Ectodermal cell (in vitro differentiated cells): ENCODE data around the gene KBTBD4. TPM values are rescaled to one million over a fixed set of nuclear protein-coding genes. Genes with fewer than 3 reads are reported as not detected.

Experiments
- H3K27ac ChIP-seq: 2 replicates; pipeline ENCODE4 v1.7.0; 2013; ENCODE audit warnings: mild to moderate bottlenecking, low read depth, low read length; ENCODE audit not compliant: insufficient read depth, poor library complexity, severe bottlenecking
- H3K27me3 ChIP-seq: 2 replicates; pipeline ENCODE4 v1.7.0; 2013; ENCODE audit warnings: mild to moderate bottlenecking, low read length; ENCODE audit not compliant: insufficient read depth, control insufficient read depth, poor library complexity, severe bottlenecking
- H3K36me3 ChIP-seq: one replicate; pipeline ENCODE4 v1.7.0; 2013; ENCODE audit warnings: low read length; ENCODE audit not compliant: control insufficient read depth, insufficient read depth
- H3K4me1 ChIP-seq: one replicate; pipeline ENCODE4 v1.7.0; 2013; ENCODE audit warnings: low read length; ENCODE audit not compliant: control insufficient read depth, insufficient read depth
- H3K4me3 ChIP-seq: 2 replicates; pipeline ENCODE4 v1.7.0; 2013; ENCODE audit warnings: low read depth, low read length, control low read depth; ENCODE audit not compliant: insufficient read depth
- H3K9me3 ChIP-seq: 2 replicates; pipeline ENCODE4 v1.7.0; 2013; ENCODE audit warnings: mild to moderate bottlenecking, low read length, moderate library complexity; ENCODE audit not compliant: control insufficient read depth
- WGBS, 2 experiments: methylation state at CpG; one replicate each; pipeline ENCODE4 v1.1.7; 2013; ENCODE audit warnings: missing lambda C conversion rate in 2 of 2; 5-methylcytosine and 5-hydroxymethylcytosine counted together
- polyA plus RNA-seq, 4 experiments: library from polyadenylated mRNA; stranded (reverse); fragments of 50-300 nt; gene quantifications; one replicate each; pipeline ENCODE4 v1.2.3, GENCODE V29; 2013

Gene KBTBD4
- 21.8 TPM for polyA plus RNA-seq (2013, experiment 1 of 4)
- polyA plus RNA-seq (2013, experiment 2 of 4): 23.2 TPM
- 16.4 TPM for polyA plus RNA-seq (2013, experiment 3 of 4)
- 19.8 TPM for polyA plus RNA-seq (2013, experiment 4 of 4)

DNA sequence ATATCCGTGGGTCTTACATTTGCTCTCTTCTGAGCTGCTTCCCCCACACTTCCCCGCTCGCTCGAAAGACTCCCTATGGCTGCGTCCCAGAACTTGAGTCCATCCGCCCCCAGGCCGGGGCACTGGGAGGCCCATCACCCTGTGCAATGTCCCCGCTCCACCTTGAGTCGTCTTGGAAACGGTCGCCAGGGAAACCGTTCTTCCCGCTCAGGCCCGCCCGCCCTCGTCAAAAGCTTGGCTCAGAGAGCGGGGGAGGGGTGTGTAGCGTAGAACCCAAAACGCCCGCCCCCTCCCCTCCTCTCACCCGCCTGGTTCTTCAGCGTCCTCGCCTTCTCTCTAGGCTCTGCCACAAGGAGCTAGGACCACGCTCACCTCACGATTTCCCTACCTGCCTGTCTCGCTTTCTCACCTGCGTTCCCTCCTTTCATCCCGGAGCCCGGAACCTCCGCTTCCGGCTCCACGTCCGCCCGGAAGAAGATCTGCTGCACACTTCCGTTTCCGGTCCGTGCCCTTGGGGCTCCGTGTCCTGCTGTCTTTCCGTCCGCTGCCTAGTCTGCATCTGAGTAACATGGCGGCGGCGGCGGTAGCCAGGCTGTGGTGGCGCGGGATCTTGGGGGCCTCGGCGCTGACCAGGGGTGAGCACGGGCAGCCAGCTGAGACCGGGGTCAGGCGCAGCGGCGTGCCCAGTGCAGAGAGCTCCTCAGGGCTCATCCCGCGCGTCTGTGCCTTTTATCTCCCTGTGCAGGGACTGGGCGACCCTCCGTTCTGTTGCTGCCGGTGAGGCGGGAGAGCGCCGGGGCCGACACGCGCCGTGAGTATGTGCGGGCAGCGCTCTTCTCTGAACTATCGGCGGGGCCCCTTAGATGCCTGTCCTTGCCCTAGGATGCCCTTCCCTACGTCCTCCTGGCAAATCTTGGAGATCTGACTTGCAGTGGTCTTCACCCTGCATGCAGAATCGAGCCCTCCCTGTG lies at the start of gene KBTBD4, which contains the start of gene NDUFS3:
Gene KBTBD4 (minus strand): TSS at position 447 of the 971 bp plus-strand sequence. CDS start 19 bp downstream, at position 428.
Gene NDUFS3 (plus strand): TSS at position 551 of the 971 bp plus-strand sequence. CDS start 18 bp downstream, at position 569.
- no peaks in the 10 kb centered on the region for H3K27me3 ChIP-seq
- no peaks in the 10 kb centered on the region for H3K9me3 ChIP-seq
- H3K4me1 ChIP-seq: peaks cover 17% of the 10 kb centered on the region
- H3K4me3 ChIP-seq: peak within 1 kb of the TSS; percentile 97
- 0% methylated on average over 72 of the region's 72 CpGs for WGBS, 2 experiments
- H3K36me3 ChIP-seq: peaks cover 47% of the 10 kb centered on the region
- peak within 1 kb of the TSS; percentile 91 for H3K27ac ChIP-seq

DNA sequence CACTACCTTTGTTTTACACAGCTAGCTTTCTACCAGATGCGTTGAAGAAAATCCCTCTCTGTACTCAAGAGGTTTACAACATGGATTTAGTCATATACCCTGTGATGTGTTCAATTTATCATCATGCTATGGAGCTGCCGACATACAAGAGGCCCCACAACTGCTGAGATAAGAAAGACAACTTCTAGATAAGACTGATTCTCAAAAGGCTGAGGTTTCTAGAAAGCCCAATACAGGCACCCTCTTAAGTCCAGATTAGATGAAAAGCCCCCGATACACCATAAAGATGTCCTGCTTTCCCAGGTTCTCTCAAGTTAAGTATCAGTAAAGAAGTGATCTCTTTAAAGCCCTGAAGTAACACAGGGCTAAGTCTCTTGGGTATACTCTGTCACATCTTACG lies 49.3 kb upstream of the KBTBD4 start:
- Histone ChIP-seq H3K27ac (no peak overlapping the region), H3K9me3 (no peaks in the 10 kb centered on the region), H3K27me3 (no peaks in the 10 kb centered on the region), H3K36me3 (peaks cover 36% of the 10 kb centered on the region), H3K4me1 (no peaks in the 10 kb centered on the region), H3K4me3 (no peak overlapping the region)
- 96 to 97% methylated on average over 4 of the region's 4 CpGs for WGBS, 2 experiments

DNA sequence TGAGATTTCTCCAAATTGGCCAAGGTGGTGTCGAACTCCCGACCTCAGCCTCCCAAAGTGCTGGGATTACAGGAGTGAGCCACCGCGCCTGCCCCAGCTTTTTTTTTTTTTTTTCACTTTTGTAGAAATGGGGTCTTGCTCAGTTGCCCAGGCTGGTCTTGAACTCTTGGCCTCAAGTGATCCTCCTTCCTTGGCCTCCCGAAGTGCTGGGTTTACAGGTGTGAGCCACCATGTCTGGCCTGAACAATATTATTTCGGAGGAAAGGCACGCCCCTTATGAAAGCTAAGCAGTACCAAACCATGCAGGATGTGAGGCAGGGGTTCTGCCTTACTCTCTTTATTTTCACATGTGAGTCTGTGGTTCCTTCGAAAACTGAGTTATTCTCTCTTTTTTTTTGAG lies 47.5 kb upstream of the KBTBD4 start:
- peaks cover 37% of the 10 kb centered on the region for H3K36me3 ChIP-seq
- H3K4me3 ChIP-seq: no peak overlapping the region
- no peak overlapping the region for H3K27ac ChIP-seq
- H3K4me1 ChIP-seq: no peaks in the 10 kb centered on the region
- H3K27me3 ChIP-seq: no peaks in the 10 kb centered on the region
- no peaks in the 10 kb centered on the region for H3K9me3 ChIP-seq
- 92 to 94% methylated on average over 8 of the region's 8 CpGs for WGBS, 2 experiments

DNA sequence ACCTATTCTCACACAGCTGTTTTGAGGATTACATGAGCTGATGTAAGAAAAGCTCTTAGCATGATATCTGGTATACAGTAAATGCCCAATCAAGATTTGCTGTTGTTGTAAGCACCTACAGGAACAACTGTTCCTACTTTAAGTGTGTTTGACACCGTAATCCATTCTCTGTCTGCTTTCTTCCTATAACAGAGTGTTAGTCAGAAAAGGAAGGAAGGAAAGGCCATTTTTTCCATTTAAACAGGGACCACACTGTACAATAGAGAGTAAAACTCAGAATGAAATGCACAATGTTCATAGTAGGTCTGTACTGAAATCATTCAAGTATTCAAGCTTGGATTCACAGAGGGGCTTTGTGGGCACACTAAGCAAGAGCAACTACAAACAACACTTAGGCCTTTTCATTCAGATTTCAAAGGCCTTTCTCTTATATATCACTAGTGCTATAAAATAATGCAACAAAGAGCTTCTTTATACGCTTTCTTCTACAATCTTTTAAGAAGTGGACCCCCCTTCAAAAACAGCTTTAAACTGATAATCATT lies 42.1 kb upstream of the KBTBD4 start:
- H3K27ac ChIP-seq: no peak overlapping the region
- H3K9me3 ChIP-seq: no peaks in the 10 kb centered on the region
- no peaks in the 10 kb centered on the region for H3K4me1 ChIP-seq
- no peaks in the 10 kb centered on the region for H3K27me3 ChIP-seq
- WGBS, 2 experiments: 95 to 96% methylated on average over 2 of the region's 2 CpGs
- no peak overlapping the region for H3K4me3 ChIP-seq
- peaks cover 31% of the 10 kb centered on the region for H3K36me3 ChIP-seq

DNA sequence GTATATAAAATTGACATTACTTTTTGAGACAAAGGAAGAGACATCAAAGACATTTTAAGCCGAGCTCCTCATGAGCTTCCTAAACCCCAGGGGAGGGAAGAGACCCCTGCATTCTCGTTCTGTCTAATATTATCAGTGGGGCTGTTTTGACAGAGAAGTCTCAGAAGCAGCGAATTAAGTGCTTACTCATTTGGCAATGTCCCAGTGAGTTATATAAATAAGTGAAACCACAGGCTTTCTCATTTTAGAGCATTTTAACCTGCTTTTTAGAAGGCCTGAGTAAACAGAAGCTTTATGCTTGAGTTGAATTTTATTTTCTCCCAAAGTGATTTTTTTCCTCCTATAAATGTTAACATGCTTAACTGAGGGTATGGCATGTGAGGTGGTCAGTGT lies 38.6 kb upstream of the KBTBD4 start:
- Histone ChIP-seq H3K36me3 (peaks cover 15% of the 10 kb centered on the region), H3K9me3 (no peaks in the 10 kb centered on the region), H3K4me3 (no peak overlapping the region), H3K27me3 (no peaks in the 10 kb centered on the region), H3K27ac (no peak overlapping the region), H3K4me1 (no peaks in the 10 kb centered on the region)
- WGBS, 2 experiments: 91 to 93% methylated on average over 3 of the region's 3 CpGs

DNA sequence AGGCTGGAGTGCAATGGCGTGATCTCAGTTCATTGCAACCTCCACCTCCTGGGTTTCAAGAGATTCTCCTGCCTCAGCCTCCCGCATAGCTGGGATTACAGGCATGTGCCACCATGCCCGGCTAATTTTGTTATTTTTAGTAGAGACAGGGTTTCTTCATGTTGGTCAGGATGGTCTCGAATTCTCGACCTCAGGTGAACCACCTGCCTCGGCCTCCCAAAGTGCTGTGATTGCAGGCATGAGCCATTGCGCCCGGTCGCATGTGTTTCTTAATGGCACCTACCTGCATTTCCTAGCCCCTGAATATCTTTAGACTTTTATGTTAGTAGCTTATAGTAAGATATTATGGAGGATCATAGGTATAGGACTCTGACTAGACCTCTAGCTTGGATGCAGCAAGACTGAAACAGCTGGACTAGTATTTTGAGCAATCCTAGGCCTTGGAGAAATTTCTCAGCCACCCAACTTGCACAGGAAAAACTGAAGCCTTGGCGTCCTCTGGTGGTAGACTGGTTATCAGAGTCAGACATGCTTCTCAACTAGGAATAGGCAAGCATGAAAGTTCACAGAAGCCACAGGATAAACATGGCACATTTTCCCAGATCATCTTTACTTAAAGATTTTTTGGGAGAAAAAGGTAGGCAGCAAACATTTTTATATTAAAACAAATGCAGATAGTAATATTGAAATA lies 38.1 kb upstream of the KBTBD4 start:
- H3K36me3 ChIP-seq: peaks cover 15% of the 10 kb centered on the region
- no peaks in the 10 kb centered on the region for H3K4me1 ChIP-seq
- no peak overlapping the region for H3K4me3 ChIP-seq
- no peaks in the 10 kb centered on the region for H3K27me3 ChIP-seq
- WGBS, 2 experiments: 86 to 88% methylated on average over 10 of the region's 10 CpGs
- no peaks in the 10 kb centered on the region for H3K9me3 ChIP-seq
- H3K27ac ChIP-seq: no peak overlapping the region

DNA sequence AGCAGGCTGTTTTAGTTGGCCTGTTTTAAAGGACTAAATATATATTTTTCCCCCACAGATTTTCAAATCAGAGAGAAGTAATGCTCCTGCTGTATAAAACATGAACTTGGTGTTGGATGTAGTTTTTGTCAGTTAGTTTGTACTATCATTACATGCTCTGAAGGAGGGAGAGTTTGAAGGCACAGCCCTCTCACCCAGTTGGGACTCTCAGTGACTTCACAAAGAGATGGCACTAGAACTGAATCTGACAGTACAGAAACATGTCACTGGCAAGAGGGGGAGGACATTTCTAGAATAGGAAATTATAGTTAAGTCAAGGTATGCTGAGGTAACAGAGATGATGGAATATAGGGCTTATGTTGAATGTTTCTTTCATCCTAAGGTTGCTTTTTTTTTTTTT lies 36.5 kb upstream of the KBTBD4 start:
- Histone ChIP-seq H3K4me3 (no peak overlapping the region), H3K9me3 (no peaks in the 10 kb centered on the region), H3K27me3 (no peaks in the 10 kb centered on the region), H3K4me1 (no peaks in the 10 kb centered on the region), H3K27ac (no peak overlapping the region), H3K36me3 (peaks cover under 1% of the 10 kb centered on the region)

DNA sequence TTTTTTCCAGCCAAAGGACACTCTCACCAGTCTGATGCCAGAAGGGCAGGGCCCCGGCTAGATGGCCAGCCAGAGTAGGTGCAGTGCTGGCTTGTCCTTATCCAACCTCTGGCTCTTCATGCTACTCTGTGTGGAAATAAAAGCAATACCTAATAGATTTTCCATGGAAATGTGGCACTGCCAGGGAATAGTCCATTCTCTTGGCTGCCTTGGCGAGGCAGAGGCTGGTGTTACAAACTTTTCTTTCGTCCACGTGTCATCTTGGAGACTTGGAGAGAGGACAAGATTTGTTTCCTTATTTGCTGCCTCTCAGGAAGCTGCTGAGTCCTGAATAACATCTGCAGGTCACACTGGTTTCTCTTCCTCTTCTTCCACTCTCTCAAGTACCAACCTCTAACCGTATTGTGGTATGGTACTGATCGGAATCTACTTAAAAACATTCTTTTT lies 32.6 kb upstream of the KBTBD4 start:
- no peak overlapping the region for H3K27ac ChIP-seq
- no peaks in the 10 kb centered on the region for H3K27me3 ChIP-seq
- no peak overlapping the region for H3K4me3 ChIP-seq
- no peaks in the 10 kb centered on the region for H3K9me3 ChIP-seq
- 93 to 98% methylated on average over 6 of the region's 6 CpGs for WGBS, 2 experiments
- H3K4me1 ChIP-seq: no peaks in the 10 kb centered on the region
- no peaks in the 10 kb centered on the region for H3K36me3 ChIP-seq

DNA sequence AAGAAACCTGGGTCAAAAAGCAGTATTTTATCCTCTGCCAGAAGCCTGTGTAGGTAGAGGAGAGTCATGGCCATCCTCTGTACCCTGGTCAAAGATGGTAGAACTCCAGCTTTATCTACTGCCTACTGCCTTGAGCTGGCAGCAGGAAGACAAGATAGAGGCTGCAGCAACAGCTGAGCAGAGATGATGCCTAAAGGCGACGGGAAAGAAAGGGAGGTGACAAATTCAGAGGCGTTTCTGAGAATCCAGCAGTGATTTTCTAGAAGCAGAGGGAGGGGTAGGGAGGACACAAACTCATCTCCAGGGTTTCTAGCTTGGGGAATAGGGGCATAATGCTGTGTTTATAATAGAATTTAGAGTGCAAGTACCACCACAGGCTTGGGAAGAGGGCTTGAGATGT lies 30.9 kb upstream of the KBTBD4 start:
- WGBS, 2 experiments: 92 to 94% methylated on average over 3 of the region's 3 CpGs
- Histone ChIP-seq H3K4me1 (no peaks in the 10 kb centered on the region), H3K9me3 (no peaks in the 10 kb centered on the region), H3K36me3 (no peaks in the 10 kb centered on the region), H3K4me3 (no peak overlapping the region), H3K27ac (no peak overlapping the region), H3K27me3 (no peaks in the 10 kb centered on the region)

DNA sequence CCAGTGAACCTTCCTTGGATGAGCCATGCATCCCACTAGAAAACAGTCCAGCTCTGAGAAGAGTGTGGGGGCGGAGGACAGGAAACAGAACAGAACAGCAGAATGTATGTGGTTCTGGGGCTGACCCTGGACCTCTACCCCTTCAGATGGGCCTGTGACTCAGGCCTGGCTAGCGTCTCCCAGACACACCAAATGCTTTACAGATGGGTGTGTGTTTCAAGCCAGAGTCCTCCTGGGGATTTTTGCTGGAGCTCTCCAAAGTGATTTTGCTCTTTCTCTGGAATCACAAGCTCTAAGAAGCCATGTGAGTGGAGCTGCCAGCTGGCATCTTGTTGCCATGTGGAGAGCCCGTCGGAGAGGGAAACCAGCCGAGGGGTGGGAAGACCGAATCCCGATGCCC lies 28.6 kb upstream of the KBTBD4 start:
- H3K4me1 ChIP-seq: no peaks in the 10 kb centered on the region
- WGBS, 2 experiments: 95% methylated on average over 7 of the region's 7 CpGs
- no peaks in the 10 kb centered on the region for H3K27me3 ChIP-seq
- H3K36me3 ChIP-seq: no peaks in the 10 kb centered on the region
- H3K9me3 ChIP-seq: no peaks in the 10 kb centered on the region
- H3K27ac ChIP-seq: no peak overlapping the region
- no peak overlapping the region for H3K4me3 ChIP-seq
